Activated CD4-positive, alpha-beta T cell treated with anti-CD3 and anti-CD28 coated beads, Interleukin-2, amount 50 U/mL, for 4 hours (primary cell): ENCODE measurements around the gene GRIK5.

Source experiments
- DNase-seq, 2 experiments: peaks; one replicate each; pipeline ENCODE4 v3.0.0-alpha.2; 2020

Gene GRIK5

DNA sequence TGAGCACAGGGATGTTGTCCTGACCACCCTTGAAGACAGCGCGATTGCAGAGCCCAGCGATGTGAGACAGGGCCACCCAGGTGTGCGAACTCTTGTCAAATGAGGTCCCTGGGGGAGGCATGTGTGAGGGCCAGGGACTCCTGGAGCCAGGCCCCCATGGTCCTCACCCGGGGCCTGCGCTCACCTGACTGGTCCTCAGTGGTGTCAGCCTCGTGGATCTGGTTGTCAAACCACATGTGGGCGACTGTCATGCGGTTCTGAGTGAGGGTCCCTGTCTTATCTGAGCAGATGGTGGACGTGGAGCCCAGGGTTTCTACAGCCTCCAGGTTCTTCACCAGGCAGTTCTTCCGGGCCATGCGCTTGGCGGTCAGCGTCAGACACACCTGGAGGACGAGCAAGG, 88.3 kb downstream of the GRIK5 start:
- no peak for DNase-seq

DNA sequence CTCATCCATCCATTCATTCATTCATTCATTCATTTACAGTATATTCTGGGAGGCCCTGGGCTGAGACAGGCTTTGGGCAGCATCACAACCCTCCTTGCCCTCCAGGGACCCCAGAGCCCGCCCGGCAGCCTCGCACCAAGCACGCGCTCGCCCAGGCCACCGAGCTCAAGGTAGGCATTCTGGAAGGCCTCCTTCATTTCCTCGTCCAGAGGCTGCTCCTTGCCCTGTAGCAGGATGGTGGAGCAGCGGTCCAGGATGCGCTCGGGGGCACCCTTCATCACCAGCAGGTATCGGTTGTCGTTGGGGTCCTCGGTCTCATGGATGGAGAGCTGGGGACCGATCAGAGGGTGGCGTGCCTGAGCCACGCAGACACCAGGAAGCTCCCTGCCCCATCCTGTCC, 91.5 kb downstream of the GRIK5 start:
- DNase-seq: no peak

DNA sequence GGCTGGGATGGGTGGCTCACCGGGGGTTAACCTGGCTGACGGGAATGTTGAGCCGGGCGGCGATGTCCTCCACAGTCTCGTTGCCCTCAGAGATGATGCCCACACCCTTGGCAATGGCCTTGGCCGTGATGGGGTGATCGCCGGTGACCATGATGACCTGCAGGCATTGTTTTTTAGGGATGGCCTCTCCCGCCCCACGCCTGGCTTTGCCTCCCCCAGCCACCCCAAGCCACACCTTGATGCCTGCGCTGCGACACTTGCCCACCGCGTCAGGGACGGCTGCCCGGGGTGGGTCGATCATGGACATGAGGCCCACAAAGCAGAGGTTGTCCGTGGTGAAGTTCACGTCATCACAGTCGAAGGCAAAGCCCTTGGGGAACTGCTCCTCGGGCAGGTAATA, 92.1 kb downstream of the GRIK5 start:
- no peak for DNase-seq

DNA sequence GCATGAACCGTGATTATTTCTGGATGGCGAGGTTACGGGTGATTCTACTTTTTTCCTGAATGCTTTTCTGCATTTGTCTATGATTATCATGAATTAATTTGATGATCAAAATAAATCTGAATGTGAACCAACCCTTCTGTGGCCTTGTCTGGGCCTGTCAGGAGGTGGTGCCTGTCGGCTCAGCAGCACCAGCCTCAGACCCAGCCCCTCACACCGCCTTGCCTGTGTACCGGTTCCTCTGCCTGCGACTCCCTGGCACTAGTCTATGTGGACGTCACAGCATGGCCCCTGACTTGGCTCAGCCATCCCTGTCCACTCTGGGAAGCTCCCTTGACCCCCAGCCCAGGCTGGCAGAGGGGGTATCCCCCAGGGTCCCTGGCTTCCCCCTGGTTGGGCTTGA, 95.4 kb downstream of the GRIK5 start:
- no peak for DNase-seq

DNA sequence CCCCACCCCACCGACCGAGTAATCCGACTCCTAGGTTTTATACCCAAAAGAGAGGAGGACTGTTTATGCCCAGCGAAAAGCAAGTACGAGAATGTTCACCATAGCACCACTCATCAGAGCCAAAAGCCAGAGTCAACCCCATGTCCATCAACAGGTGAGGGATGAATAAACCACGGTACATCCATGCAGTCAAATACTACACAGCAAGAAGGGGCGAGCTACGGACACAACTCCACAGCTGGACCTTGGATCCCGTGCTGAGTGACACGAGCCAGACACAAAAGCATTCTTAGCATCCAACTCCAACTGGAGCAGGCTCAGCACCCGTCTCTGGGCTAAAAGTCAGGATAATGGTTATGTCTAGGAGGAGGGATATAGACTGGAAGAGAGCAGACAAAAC, 98.6 kb downstream of the GRIK5 start:
- no peak for DNase-seq

DNA sequence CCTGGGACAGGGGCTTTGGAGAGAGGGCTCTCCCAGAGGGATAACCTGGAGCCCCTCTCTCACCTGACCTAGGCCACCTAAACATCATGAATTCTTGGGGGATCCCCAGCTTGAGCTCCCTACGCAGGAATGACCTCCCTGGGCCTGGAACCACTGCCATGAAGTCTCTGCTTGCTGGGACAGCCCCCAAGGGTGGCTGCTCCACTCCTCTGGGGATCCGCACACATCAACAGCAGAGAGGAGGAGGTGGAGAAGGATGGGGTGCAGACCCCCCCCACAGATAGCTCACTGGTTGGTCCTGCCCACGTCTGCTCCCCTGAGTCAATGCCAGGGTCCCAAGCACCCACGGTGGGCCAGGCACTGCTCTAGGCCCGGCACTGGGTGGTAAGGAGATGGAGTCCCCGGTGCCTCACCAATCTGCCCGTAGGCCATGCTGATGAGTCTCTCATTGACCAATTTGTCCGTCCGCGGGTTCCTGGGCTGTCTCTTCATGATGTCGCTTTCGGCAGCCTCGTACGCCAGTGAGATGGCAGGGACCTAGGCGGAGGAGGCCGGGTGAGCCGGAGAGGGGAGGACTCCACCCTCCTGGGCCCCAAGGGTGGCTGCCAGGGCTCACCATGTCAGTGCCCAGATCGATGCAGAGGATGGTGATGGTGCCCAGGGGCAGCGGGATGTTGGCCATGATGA, 100.1 kb downstream of the GRIK5 start:
- DNase-seq: no peak

DNA sequence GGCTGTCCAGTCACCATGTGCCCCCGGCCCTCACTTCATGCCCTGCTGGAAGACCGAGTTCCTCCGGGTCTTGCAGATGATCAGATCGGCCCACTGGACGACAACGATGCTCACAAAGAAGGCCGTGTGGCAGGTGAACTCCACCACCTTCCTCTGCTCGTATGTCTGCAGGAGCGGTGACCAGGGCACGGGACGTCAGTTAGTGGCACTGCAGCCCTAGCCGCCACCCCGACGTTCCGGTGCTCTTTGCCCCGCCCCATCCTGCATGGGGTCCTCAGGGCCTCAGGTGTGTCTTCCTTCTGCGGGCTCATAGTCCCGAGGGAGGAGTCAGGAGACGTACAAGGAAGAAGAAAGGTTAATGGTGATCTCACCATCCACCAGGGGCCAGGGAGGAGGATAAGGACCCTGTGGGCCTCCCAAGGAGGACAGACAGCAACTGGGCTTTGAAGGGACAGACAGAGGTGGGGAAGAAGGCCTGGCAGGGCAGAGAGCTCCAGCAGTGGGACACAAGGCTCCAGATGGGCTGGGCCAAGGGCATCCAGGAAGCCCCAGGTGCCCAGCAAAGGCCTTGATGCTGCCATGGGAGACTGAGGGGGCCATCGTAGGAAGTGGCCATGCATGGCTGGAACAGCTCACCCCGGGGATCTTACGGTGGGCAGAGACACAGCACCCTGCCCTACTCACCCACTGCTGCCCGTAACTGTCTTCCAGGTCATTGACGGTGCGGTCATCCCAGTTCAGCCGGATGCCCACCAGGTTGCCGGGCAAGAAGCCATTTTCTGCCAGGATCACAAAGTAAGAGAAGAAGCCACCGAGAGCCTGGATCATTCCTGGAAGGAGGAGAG, 101.0 kb downstream of the GRIK5 start:
- DNase-seq: no peak

DNA sequence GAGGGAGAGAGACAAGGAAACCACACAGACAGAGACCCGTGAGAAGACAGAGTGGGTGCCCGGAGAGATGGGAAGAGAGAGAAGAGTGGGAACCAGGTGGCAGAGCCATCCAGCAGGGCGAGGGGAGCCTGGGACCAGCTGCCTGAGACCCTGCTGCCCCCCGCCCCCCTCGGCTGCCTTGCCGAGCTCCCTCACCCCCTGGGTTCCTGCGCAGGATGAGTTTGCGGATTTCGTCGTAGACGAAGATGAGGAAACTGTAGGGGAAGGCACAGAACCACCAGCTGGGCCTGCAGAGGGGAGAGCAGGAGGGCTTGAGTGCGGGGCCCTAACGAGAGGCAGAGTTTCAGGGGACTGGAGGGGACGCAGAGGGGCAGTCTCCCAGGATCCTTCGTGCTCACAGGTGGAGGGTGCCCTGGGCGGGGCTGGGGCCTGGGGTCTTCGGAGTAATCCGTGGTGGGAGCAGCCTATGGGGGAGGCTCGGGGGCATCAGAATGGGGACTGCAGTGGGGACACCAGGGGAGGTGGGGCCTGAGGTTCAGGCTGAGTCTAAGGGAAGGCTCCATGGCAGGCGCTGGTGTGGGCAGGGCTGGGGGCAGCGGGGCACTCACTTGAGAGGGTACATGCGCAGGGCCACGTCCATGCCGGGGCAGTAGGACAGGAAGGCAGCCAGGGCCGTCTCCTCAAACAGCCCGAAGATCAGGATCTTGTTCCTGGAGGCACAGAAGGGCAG, 102.8 kb downstream of the GRIK5 start:
- no peak for DNase-seq

DNA sequence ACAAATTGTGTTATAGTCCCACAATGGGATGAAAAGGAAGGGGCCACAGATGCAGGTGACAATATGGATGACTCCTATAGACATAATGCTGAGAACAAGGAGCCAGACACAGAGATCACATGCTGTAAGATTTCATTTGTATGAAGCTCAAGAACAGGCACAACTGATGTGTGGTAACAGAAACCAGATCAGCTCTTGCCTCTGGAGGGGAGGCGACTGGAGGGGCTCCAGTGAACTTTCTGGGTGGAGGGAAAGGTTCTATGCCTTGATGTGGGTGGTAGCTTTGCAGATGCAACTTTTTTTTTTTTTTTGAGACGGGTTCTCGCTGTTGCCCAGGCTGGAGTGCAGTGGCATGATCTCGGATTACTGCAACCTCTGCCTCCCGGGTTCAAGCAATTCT, 104.9 kb downstream of the GRIK5 start:
- no peak for DNase-seq

DNA sequence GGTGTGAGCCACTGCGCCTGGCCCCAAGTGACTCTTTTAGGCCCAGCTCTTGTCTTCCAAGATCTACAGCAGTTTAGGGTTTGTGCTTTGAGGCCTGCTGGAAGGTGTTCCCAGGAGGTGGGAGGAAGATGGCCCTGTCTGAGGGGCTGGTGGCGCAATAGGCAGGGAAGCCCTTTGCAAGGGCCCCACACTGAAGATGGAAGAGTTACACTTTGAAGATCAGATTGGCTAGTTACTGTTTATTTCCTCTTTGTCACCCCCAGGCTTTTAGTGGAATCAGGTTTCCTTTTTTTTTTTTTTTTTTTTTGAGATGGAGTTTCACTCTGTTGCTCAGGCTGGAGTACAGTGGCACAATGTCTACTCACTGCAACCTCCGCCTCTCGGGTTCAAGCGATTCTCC, 109.0 kb downstream of the GRIK5 start:
- no peak for DNase-seq

DNA sequence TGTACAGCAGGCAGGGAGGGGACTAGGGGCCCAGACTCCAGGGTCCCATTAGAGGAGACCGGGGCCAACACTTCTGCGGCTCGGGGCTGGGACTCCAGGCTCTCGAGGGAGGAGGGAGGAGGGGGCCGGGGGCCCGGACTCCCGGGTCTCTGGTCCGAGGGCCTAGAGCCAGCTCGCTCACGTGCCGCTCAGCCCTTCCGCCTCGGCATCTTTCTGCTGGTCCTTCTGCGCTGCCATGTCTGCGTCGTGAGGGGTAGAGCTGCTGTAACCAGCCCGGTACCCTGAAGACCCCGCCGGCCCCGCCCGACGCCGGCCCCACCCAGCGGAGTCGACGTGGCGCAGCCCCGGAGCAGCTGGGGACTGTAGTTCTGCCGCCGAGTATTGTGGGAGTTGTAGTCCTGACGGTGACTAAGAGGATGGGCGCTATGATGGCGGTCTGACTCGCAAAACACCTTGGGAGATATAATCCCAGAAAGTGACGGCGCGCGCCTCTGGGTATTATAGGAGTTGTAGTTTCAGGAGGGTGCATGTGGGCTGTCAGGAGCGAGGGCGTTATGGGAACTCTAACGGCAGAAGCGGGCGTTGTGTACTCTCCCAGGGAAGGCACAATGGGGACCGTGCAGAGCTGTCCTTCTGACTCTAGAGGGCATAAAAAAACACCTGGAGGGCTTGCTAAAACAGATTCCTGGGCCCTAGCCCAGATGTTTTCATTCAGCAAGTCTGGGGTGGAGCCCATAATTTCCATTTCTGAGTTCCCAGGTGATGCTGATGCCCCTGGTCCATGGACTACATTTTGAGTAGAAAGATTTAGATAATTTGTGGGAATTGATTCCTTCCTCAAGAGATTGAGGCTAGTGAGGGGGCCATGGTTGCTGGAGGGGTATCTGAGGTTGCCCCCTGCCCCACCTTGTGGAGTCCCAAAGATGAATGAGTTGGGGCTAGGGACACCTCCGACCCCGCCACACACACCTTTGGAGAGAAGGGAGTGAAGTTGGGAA, 110.7 kb downstream of the GRIK5 start, which contains the start of gene RABAC1:
Gene RABAC1 (minus strand): TSS at position 266 of the 998 bp plus-strand sequence. CDS start 29 bp downstream, at position 237.
- peak; percentile 84 to 85 for DNase-seq

DNA sequence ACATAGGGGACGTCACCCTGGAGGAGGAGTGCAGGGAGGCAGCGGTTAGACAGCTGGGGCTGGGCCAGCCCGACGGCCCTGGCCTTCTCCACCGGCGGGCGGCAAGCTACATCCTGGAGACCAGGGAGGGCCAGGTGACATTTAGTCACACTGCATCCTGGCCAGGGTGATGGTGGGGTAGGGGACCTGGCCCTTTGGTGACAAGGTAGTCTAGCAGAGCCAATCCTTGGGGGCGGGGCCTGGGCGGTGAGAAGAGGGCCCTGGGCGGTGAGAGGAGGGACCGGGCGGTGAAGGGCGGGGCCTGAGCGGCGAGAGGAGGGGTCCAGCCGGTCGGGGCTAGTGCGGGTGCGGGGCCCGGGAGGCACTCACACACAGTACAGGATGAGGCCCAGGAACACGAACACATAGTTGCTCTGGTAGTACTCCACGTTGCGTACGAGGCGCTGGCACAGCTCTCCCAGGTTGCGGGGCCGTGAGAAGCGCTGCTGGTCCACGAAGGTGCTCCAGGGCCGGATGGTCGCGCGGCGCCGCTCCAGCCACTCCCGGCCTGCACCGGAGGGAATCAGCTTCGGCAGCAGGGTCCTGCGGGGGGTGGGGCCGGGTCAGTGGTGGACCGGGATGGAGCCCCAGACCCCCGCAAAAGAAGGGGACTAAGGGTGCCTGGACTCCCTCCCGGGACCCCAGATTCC, 111.5 kb downstream of the GRIK5 start:
- DNase-seq: peak; percentile 78 to 80

DNA sequence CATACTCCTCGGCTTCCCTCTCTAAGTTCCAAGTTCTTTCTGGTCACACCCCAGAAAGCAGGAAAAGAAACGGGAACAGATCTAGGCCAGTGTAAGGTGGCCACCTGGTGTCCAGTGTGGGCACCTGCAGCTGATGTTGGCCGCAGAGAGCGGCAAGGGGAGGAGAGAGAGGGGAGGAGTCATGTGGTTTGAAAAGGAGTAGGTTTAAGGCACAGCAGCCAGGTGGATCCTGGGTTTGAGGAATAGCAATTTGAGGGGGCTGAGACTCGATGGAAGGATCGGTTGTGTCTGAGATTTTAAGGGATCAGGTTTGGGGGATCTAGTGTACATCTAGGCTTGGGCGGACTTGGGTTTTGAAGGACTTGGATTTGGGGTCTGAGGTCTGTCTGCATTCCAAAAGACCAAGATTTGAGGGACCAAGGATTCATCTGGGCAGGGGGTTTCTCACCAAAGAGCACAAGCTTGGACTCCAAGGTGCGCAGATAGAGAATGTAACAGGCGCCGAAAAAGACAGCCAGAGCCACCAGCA, 112.1 kb downstream of the GRIK5 start:
- no peak for DNase-seq

DNA sequence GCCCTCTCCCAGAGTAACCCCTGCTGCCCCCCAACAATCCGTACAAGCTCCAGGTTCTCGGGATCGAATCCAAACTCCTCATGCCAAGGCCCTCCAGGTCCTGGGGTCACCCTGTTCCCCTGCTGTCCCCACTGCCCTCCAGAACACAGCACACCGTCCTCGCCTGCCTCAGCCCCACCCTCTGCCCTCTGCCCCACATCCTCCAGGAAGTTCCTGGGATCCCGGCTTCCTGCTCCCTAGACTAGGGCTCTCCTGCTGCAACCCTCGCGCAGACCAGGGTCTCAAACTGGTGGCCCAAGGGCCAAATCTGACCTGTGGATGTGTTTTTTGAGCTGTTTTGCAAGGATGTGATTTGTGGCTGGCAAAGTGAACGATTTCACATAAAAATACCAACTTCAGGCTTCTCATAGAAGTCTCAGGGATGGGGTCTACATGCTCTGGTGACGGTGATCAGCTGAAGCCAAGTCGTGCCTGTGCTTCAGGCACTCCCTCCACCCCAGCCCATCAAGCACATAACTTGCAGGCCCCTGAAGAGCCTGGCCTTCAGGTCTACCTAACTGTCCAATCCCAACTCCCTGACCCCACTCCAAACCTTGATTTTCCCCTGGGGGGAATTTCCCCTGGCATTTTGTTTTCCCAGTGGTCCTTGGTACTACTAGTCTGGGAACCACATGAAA, 112.7 kb downstream of the GRIK5 start:
- DNase-seq: no peak

DNA sequence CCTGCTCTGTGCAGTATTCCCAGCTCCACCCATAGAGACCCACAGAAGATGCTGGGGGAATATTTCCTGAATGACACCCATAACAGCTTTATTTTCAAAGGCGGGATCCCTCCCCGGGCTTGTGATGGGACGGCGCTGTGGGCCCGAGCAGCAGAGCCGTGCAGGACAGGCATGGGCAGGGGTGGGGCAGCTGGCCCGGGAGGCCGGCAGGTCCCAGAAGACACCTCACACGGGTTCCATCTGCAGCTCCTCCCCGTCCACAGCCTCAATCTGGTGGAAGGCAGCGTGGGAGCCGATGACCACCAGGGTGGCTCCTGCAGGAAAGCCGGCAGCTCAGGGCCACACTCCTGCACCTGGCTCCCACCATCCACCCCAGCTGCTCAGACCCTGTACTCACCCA, 113.4 kb downstream of the GRIK5 start:
- DNase-seq: no peak

DNA sequence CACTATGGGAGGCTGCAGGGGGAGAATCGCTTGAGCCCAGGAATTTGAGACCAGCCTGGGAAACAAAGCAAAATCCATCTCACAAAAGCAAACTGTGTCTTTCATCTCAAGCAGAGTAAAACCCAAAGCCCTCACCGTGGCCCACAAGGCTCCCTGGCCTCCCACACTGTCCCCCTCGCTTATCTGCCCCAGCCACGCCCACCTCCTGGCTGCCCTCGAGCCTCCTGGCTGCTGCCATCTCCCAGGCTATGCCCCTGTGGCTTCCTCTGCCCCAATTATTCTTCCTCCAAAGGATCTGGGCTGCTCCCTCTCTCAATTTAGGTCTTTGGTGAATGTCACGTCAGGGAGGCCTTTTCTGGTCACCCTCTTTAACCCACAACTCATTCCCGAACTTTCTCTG, 114.5 kb downstream of the GRIK5 start:
- no peak for DNase-seq

DNA sequence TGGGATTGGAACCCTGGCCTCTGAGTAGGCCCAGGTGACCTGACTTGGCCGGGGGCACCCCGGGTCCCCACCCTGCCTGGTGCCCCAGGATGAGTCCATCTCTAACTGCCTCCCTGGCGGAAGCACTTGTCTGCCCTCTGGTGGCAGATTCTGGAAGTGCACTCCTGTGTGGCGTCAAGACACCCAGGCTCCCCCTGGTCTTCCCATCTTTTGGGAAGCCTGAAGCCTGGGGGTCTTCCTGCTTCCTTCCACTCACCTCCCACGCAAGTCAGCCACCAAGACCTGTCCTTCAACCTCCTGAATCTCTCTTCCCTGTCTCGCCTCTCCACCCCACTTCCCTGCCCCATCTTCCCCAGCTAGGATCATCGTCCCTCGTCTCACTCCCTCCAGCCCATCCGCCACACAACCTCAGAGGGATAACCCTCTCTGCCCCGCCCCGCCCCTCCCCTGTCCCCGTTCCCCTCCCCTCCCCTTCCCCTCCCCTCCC, 118.3 kb downstream of the GRIK5 start:
- peak; percentile 88 to 91 for DNase-seq
